GM18505 (cell line): Measurements from ENCODE around the gene MDM2.
"Not testable (repeated sequence)": the region's sequence is repeated elsewhere in the genome, so short reads cannot be mapped to it uniquely, and the experiment has no call there.

Experiments
- ATAC-seq: cut with Tn5 transposase; IDR thresholded peaks from one replicate; pipeline ENCODE4 v1.9.1; 2021; ENCODE audit not compliant: unreplicated experiment
- POLR2A ChIP-seq: IDR thresholded peaks from 4 replicates; pipeline ENCODE4 v1.6.1; 2011; ENCODE audit warnings: borderline replicate concordance; ENCODE audit not compliant: insufficient read depth, insufficient read length; ENCODE audit errors: extremely low read depth

The MDM2 gene

DNA sequence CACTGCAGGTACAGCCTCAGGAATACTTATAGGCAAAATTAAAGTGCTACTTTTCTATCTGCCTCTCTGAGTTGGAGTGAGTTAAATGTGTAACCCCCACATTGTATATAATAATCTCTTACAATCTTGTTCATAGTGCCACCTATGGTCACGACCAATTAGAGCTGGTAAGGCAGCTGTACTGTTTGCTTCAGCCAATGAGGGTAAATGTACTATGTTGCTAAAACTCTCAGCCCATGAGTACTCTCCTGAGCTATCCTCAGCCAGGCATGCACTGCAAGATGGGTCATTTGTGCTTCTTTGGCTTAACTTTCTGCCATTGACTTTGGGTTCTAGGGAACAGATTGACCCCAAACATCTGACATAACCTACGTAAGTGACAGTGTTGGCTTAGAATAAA lies 15.0 kb upstream of the MDM2 start:
- no peak for TF ChIP-seq POLR2A
- peak; percentile 88 for ATAC-seq

DNA sequence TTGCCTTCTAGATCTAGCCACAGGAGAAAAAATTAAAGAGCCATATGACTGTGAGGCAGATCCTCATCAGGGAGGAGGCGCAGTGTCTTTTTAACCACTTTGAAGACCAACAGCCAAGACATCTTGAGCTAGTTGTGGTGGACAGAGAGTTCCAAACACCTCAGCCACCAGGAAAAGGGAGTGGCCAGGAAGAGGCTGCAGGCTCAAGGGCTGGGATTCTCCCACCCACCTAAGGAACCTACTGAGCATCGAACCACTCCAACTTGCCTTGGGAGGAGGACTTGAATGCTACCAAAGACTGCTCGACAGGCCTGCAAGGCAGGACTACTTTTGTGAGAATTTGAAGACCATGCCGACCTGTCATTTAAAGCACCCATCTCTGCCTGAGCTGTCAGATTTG lies 14.5 kb upstream of the MDM2 start:
- no peak for TF ChIP-seq POLR2A
- ATAC-seq, result no peak

DNA sequence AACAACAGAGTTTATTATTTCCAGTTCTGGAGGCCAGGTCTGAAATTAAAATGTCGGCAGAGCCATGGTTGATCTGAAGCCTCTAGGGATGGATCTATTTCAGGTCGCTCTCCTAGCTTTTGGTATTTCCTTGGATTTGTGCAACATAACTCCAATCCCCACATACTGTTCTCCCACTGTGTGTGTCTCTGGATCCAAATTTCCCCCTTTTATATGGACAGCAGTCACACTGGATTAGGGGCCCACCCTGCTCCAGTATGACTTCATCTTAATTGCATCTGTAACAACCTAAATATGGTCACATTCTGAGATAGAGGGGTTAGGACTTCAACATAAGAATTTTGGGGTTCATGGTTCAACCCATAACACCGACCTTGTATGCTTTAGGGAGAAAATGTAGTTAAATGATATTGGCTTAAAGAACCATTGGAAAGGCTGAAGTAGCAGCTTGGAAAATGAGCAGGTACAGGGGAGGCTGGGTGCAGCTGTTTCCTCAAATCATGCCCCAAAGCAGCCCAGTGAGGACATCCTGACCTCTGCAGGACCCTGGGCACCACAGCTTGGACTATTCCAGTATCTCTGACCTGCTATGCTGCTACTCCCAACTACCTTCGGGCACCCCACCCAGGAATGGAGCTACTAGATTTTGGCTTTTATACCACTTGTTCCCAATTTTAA lies 13.9 kb upstream of the MDM2 start:
- no peak for TF ChIP-seq POLR2A
- ATAC-seq, result no peak

DNA sequence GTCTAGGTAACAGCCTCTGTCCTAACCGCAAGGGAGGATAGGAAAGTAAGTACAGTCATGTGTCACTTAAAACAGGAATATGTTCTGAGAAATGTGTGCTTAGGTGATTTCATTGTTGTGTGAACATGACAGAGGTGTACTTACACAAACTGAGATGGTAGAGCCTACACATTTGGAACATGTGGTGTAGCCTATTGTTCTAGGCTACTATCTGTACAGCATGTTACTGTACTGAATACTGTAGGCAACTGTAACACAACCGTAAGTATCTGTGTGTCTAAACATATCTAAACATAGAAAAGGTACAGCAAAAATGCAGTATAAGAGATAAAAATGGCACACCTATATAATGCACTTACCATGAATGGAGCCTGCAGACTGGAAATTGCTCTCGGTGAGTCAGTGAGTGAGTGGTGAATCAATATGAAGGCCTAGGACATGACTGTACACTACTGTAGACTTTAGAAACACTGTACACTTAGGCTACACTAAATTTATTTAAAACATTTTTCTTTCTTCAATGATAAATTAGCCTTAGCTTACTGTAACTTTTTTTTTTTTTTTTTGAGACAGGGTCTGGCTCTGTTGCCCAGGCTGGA lies 13.2 kb upstream of the MDM2 start:
- no peak for ATAC-seq
- TF ChIP-seq POLR2A, result no peak

DNA sequence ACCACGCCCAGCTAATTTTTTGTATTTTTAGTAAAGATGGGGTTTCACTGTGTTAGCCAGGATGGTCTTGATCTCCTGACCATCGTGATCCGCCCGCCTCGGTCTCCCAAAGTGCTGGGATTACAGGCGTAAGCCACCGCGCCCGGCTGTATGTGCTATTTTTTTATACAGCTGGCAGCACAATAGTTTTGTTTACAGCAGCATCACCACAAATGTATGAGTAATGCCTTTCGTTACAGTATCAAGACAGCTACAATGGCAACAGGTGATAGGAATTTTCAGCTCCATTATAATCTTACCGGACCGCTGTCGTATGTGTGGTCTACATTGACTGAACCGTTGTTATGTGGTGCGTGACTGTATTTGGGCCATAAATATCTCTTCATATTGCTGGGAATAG lies 11.6 kb upstream of the MDM2 start:
- ATAC-seq, result no peak
- TF ChIP-seq POLR2A, result no peak

DNA sequence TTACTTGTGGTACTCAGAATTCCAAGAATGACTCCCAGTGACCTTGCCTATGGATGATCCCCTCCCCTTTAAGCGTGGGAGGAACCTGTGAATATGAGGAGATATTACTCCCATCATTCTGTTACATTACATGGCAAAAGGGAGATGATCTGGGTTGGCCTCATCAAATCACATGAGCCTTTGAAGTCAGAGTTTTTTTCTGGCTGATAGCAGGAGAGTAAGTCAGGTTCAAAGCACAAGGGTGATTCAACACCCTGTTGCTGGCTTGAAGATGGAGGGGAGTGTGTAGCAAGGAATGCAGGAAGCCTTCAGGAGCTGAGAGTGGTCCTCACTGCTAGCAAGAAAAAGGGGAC lies 9.1 kb upstream of the MDM2 start:
- TF ChIP-seq POLR2A, result no peak
- no peak for ATAC-seq

DNA sequence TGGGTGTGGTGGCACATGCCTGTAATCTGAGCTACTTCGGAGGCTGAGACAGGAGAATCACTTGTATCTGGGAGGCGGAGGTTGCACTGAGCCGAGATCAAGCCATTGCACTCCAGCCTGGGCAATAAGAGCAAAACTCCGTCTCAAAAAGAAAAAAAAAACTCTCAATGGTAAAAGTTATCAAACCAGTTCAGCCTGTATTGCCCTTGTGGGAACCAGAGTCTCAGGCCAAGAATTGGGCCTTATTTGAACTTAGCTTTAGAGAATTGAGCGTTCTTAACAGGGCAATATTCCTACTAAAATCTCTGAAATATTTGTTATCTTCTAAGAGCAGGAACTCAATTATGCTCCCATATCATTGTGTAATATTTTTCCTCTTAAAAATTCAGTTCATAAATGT lies 7.7 kb upstream of the MDM2 start:
- TF ChIP-seq POLR2A, result no peak
- ATAC-seq, result no peak

DNA sequence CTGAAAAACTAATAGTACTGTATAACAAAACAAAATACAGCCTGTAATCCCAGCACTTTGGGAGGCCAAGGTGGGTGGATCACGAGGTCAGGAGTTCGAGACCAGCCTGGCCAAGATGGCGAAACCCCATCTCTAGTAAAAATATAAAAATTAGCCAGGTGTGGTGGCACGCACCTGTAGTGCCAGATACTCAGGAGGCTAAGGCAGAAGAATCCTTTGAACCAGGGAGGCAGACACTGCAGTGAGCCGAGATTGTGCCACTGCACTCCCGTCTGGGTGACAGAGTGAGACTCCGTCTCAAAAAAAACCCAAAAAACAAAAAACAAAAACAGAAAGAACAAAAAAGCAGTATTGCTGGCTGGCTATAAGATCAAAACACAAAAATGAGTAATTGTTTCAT lies 6.9 kb upstream of the MDM2 start:
- ATAC-seq, result not testable (repeated sequence)

DNA sequence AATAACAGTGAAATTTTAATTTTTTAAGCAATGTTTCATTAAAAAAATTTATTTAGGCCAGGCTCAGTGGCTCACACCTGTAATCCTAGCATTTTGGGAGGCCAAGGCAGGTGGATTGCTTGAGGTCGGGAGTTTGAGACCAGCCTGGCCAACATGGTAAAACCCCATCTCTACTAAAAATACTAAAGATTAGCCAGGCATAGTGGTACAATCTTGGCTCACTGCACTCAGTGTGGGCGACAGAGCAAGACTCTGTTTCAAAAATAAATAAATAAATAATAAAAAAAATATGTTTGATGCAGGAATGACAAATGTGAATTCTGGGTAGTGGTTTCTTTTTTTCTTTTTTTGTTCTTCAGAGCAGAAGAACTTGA lies 5.6 kb upstream of the MDM2 start:
- ATAC-seq, result not testable (repeated sequence)

DNA sequence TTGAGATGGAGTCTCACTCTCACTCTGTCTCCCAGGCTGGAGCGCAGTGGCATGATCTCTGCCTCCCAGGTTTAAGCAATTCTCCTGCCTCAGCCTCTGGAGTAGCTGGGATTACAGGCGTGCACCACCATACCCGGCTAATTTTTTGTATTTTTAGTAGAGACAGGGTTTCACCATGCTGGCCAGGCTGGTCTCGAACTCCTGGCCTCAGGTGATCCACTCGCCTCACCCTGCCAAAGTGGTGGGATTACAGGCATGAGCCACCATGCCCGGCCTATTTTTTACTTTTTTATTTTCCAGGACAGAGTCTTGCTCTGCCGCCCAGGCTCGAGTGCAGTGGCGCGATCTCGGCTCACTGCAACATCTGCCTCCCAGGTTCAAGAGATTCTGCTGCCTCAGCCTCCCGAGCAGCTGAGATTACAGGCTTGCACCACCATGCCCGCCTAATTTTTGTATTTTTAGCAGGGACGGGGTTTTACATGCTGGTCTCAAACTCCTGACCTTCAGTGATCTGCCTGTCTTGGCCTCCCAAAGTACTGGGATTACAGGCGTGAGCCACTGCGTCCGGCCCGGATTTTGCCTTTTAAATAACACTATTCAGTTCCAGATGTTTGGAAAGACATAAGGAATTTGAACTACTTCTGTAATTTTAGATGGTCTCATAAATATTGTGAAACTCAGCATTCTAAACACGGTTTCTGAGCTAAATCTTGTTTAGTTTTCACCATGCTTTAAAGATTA lies 4.9 kb upstream of the MDM2 start:
- ATAC-seq, result not testable (repeated sequence)

DNA sequence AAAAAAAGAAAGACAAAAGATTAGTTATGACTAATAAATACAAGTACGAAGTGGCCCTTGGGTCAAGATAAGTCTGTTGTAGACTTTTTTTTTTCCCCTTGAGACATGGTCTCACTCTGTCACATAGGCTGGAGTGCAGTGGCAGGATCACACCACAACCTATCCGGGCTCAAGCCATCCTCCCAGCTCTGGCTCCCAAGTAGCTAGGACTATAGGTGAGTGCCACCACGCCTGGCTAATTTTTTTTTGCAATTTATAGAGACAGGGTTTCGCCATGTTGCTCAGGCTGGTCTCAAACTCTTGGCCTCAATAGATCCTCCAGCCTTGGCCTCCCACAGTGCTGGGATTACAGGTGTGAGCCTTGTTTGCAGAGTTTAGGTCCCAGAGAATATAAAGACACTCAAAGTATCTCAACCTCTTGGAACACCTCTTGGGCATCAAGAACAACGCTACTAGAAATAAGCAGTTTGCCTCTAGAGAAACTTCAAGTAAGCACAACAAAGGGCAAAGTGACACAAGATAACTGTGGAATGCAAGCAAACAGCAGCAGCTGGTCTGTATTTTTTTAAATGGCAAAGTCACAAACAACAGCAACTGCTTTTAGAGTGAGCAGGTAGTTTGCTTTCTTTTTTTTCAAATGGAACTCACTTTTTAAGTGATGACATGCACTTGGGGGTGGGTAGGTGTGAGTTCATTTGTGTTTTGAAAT lies 3.9 kb upstream of the MDM2 start:
- TF ChIP-seq POLR2A, result no peak
- no peak for ATAC-seq

DNA sequence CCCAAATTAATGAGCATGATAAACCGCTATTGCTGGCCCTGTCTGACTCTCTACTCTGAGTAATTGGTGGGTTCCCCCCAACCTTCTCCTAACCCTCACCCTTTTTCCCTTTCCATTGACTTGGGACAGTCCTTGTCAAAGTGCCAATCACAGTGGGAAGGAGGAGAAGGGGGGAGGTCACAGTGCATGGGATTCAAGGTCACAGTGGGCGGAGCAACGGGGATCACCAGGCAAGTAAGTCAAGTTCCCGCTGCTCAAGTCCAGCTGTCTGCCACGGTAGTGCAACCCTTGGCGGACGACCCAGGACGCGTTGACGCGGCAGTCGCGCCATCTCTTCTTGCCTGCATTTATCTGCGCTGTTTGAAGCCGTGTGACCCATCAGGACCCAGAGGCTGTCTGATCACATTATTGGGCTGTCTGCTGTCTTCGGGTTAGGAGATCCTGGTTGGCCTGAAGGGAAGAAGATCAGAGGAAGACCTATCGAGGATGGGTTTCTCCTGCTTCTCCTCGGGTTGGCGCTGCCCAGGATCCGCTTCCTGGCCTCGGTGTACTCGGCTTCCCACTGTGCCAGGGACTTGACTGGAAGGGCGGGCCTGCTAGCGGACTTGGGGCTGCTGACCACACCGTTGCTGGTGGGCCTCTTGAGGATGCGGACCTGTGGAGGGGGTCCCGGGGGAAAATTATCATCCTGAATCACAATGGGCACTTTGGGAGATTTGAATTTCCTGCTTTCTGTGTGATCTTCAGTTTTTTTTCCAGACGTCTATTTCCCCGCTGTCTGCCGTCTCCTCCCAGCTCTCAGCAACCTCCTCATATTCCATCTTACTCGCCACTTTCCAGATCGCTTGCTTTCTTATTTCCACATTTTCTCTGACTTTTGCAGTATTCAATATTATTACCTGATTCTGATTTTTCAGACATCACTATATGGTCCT lies 3.1 kb upstream of the MDM2 start:
- ATAC-seq, result no peak
- TF ChIP-seq POLR2A, result no peak

DNA sequence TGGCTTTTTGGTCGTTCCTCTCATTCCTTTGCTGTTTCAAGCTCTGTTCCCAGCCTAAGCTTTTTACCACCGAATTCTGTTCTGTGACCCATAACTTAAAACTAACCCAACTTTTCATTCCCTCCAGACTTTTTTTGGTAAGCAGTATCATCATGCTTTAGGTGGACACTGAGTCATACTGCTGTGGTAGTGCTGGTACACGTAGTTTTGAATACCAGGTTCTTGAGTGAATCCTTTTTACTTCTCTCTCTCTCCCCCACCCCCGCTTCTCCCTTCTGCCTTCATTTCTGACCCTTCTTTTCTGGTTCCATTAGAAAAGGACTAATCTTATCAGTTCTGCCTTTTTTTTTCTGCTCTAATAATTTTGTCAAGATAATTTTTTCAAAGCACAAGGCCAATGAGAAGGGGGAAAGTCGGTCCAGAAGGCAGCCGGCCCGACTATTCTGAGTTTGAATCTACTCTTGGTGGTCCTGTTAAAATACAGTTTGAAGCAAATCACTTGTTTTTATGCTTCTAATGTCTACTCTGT lies 2.3 kb upstream of the MDM2 start:
- TF ChIP-seq POLR2A, result no peak
- no peak for ATAC-seq
